Ectodermal cell (in vitro differentiated cells): ENCODE data around the gene PDGFA.

Source experiments
- H3K27ac ChIP-seq: 2 replicates; pipeline ENCODE4 v1.7.0; 2013; ENCODE audit warnings: mild to moderate bottlenecking, low read depth, low read length; ENCODE audit not compliant: insufficient read depth, poor library complexity, severe bottlenecking
- H3K27me3 ChIP-seq: 2 replicates; pipeline ENCODE4 v1.7.0; 2013; ENCODE audit warnings: mild to moderate bottlenecking, low read length; ENCODE audit not compliant: insufficient read depth, control insufficient read depth, poor library complexity, severe bottlenecking
- H3K36me3 ChIP-seq: one replicate; pipeline ENCODE4 v1.7.0; 2013; ENCODE audit warnings: low read length; ENCODE audit not compliant: control insufficient read depth, insufficient read depth
- H3K4me1 ChIP-seq: one replicate; pipeline ENCODE4 v1.7.0; 2013; ENCODE audit warnings: low read length; ENCODE audit not compliant: control insufficient read depth, insufficient read depth
- H3K4me3 ChIP-seq: 2 replicates; pipeline ENCODE4 v1.7.0; 2013; ENCODE audit warnings: low read depth, low read length, control low read depth; ENCODE audit not compliant: insufficient read depth
- H3K9me3 ChIP-seq: 2 replicates; pipeline ENCODE4 v1.7.0; 2013; ENCODE audit warnings: mild to moderate bottlenecking, low read length, moderate library complexity; ENCODE audit not compliant: control insufficient read depth
- WGBS, 2 experiments: methylation state at CpG; one replicate each; pipeline ENCODE4 v1.1.7; 2013; ENCODE audit warnings: missing lambda C conversion rate in 2 of 2; 5-methylcytosine and 5-hydroxymethylcytosine counted together

PDGFA gene

GRCh38 chr7:542713-543500, 23.3 kb upstream of the PDGFA start:
- Histone ChIP-seq H3K4me1 (peaks cover 16% of the 10 kb centered on the region), H3K27me3 (no peaks in the 10 kb centered on the region), H3K4me3 (no peak overlapping the region), H3K9me3 (no peaks in the 10 kb centered on the region), H3K27ac (peak overlapping the region; percentile 41), H3K36me3 (no peaks in the 10 kb centered on the region)
- 76 to 78% methylated on average over 27 of the region's 27 CpGs for WGBS, 2 experiments

- Histone ChIP-seq H3K36me3 (no peaks in the 10 kb centered on the region), H3K27ac (peak overlapping the region; percentile 41), H3K9me3 (no peaks in the 10 kb centered on the region), H3K4me1 (peaks cover 19% of the 10 kb centered on the region), H3K27me3 (no peaks in the 10 kb centered on the region), H3K4me3 (no peak overlapping the region)
- WGBS, 2 experiments, result 85 to 86% methylated on average over 28 of the region's 28 CpGs
Observed at GRCh38 chr7:542131-542712, 22.6 kb upstream of the PDGFA start.

GRCh38 chr7:541661-542060, 22.0 kb upstream of the PDGFA start:
- Histone ChIP-seq H3K36me3 (no peaks in the 10 kb centered on the region), H3K27ac (no peak overlapping the region), H3K27me3 (no peaks in the 10 kb centered on the region), H3K4me3 (no peak overlapping the region), H3K4me1 (peaks cover 19% of the 10 kb centered on the region), H3K9me3 (no peaks in the 10 kb centered on the region)
- WGBS, 2 experiments, result 94 to 96% methylated on average over 17 of the region's 17 CpGs

- Histone ChIP-seq H3K27me3 (no peaks in the 10 kb centered on the region), H3K36me3 (no peaks in the 10 kb centered on the region), H3K9me3 (no peaks in the 10 kb centered on the region), H3K4me1 (peaks cover 19% of the 10 kb centered on the region), H3K4me3 (no peak overlapping the region), H3K27ac (no peak overlapping the region)
- 93% methylated on average over 7 to 10 of the region's 12 CpGs for WGBS, 2 experiments
Observed at GRCh38 chr7:540997-541396, 21.4 kb upstream of the PDGFA start.

GRCh38 chr7:540579-540978, 20.9 kb upstream of the PDGFA start:
- no peak overlapping the region for H3K4me3 ChIP-seq
- 93 to 95% methylated on average over 14 of the region's 14 CpGs for WGBS, 2 experiments
- H3K9me3 ChIP-seq, result no peaks in the 10 kb centered on the region
- no peaks in the 10 kb centered on the region for H3K36me3 ChIP-seq
- H3K4me1 ChIP-seq, result peaks cover 19% of the 10 kb centered on the region
- no peak overlapping the region for H3K27ac ChIP-seq
- H3K27me3 ChIP-seq, result no peaks in the 10 kb centered on the region

- Histone ChIP-seq H3K4me3 (no peak overlapping the region), H3K27me3 (no peaks in the 10 kb centered on the region), H3K9me3 (no peaks in the 10 kb centered on the region), H3K36me3 (no peaks in the 10 kb centered on the region), H3K4me1 (peaks cover 19% of the 10 kb centered on the region), H3K27ac (no peak overlapping the region)
- 84 to 85% methylated on average over 17 of the region's 17 CpGs for WGBS, 2 experiments
Observed at GRCh38 chr7:539731-540411, 20.2 kb upstream of the PDGFA start.

- H3K4me3 ChIP-seq, result no peak overlapping the region
- peaks cover 19% of the 10 kb centered on the region for H3K4me1 ChIP-seq
- no peak overlapping the region for H3K27ac ChIP-seq
- no peaks in the 10 kb centered on the region for H3K36me3 ChIP-seq
- H3K27me3 ChIP-seq, result no peaks in the 10 kb centered on the region
- WGBS, 2 experiments, result 82 to 84% methylated on average over 31 to 34 of the region's 37 CpGs
- H3K9me3 ChIP-seq, result no peaks in the 10 kb centered on the region
Observed at GRCh38 chr7:538764-539685, 19.4 kb upstream of the PDGFA start.

GRCh38 chr7:537911-538634, 18.4 kb upstream of the PDGFA start:
- 50 to 51% methylated on average over 21 of the region's 21 CpGs for WGBS, 2 experiments
- H3K27ac ChIP-seq, result no peak overlapping the region
- no peaks in the 10 kb centered on the region for H3K9me3 ChIP-seq
- H3K27me3 ChIP-seq, result no peaks in the 10 kb centered on the region
- H3K36me3 ChIP-seq, result no peaks in the 10 kb centered on the region
- peaks cover 17% of the 10 kb centered on the region for H3K4me1 ChIP-seq
- no peak overlapping the region for H3K4me3 ChIP-seq

GRCh38 chr7:536231-536630, 16.6 kb upstream of the PDGFA start:
- H3K4me3 ChIP-seq, result no peak overlapping the region
- H3K27me3 ChIP-seq, result no peaks in the 10 kb centered on the region
- H3K4me1 ChIP-seq, result peaks cover 9% of the 10 kb centered on the region
- H3K9me3 ChIP-seq, result no peaks in the 10 kb centered on the region
- H3K36me3 ChIP-seq, result no peaks in the 10 kb centered on the region
- no peak overlapping the region for H3K27ac ChIP-seq
- 91 to 92% methylated on average over 12 of the region's 12 CpGs for WGBS, 2 experiments
